CD14-positive monocyte (primary cell): Measurements from ENCODE around the gene AQP7. TPM values are rescaled to one million over a fixed set of nuclear protein-coding genes. Genes with fewer than 3 reads are reported as not detected.
A peak's percentile ranks its signal among the peaks of the same experiment; 100 is the strongest.

Experiments
- DNase-seq, 3 donors: peaks; one replicate each; pipeline ENCODE4 v3.0.0-alpha.2; 2011 to 2022
- H2AFZ ChIP-seq: 2 replicates; pipeline ENCODE4 v1.6.0; 2012; ENCODE audit warnings: mild to moderate bottlenecking, low read depth, low read length, inconsistent platforms; ENCODE audit not compliant: insufficient read depth, poor library complexity, severe bottlenecking
- H3K27ac ChIP-seq, 2 donors: 1 replicate in 1 of 2; 2 replicates in 1 of 2; pipeline ENCODE4 v1.5.1; 2012 to 2013; ENCODE audit warnings: low read length in 2 of 2, control low read depth in 1 of 2, inconsistent platforms in 1 of 2, low read depth in 1 of 2, mild to moderate bottlenecking in 1 of 2
- H3K27me3 ChIP-seq, 2 donors: one replicate each; pipeline versions ENCODE4 v1.6.0 to v1.6.1; 2011 to 2013; ENCODE audit warnings: low read length in 2 of 2; ENCODE audit not compliant: control insufficient read depth in 2 of 2, insufficient read depth in 2 of 2
- H3K36me3 ChIP-seq, 2 donors: replicated peaks in 1 of 2; 1 replicate in 1 of 2; 2 replicates in 1 of 2; pipeline versions ENCODE4 v1.5.1 to v1.6.1; 2012 to 2013; ENCODE audit warnings: low read length in 2 of 2, control low read depth in 1 of 2, inconsistent platforms in 1 of 2, mild to moderate bottlenecking in 1 of 2; ENCODE audit not compliant: insufficient read depth in 2 of 2, control insufficient read depth in 1 of 2
- H3K4me1 ChIP-seq, 2 donors: 1 replicate in 1 of 2; 2 replicates in 1 of 2; pipeline versions ENCODE4 v1.5.1 to v1.6.1; 2012 to 2013; ENCODE audit warnings: low read length in 2 of 2, control low read depth in 1 of 2, inconsistent platforms in 1 of 2, mild to moderate bottlenecking in 1 of 2, moderate library complexity in 1 of 2; ENCODE audit not compliant: insufficient read depth in 2 of 2, control insufficient read depth in 1 of 2
- H3K4me2 ChIP-seq: replicated peaks from 2 replicates; pipeline ENCODE3; 2012; ENCODE audit warnings: low read length, moderate library complexity, mild to moderate bottlenecking; ENCODE audit not compliant: poor library complexity, severe bottlenecking; ENCODE audit errors: extremely low read depth
- H3K4me3 ChIP-seq, 3 experiments: fragments of 200-600 bp in 1 of 3; sonication (generic) in 1 of 3; replicated peaks in 1 of 3; 1 replicate in 2 of 3; 2 replicates in 1 of 3; pipeline ENCODE4 v1.5.1; 2011 to 2013; ENCODE audit warnings: low read length in 3 of 3, mild to moderate bottlenecking in 3 of 3, control low read depth in 2 of 3, low read depth in 2 of 3, inconsistent platforms in 1 of 3, moderate library complexity in 1 of 3
- H3K79me2 ChIP-seq: 2 replicates; pipeline ENCODE4 v1.6.0; 2012; ENCODE audit warnings: mild to moderate bottlenecking, control low read depth, inconsistent platforms, low read length, moderate library complexity; ENCODE audit not compliant: insufficient read depth
- H3K9ac ChIP-seq: 2 replicates; pipeline ENCODE4 v1.6.0; 2017; ENCODE audit warnings: low read length, mild to moderate bottlenecking; ENCODE audit not compliant: insufficient read depth, poor library complexity, severe bottlenecking
- H3K9me3 ChIP-seq, 2 donors: replicated peaks in 1 of 2; 1 replicate in 1 of 2; 2 replicates in 1 of 2; pipeline versions ENCODE4 v1.5.1 to v1.6.1; 2012 to 2013; ENCODE audit warnings: low read length in 2 of 2, control low read depth in 1 of 2; ENCODE audit not compliant: control insufficient read depth in 1 of 2, insufficient read depth in 1 of 2
- H4K20me1 ChIP-seq: 2 replicates; pipeline ENCODE4 v1.6.0; 2012; ENCODE audit warnings: mild to moderate bottlenecking, low read length, control low read depth, moderate library complexity; ENCODE audit not compliant: insufficient read depth
- H3K27ac Mint-ChIP-seq, 7 donors: one replicate each; pipeline ENCODE4 v1.8.0; 2020; ENCODE audit warnings: mild to moderate bottlenecking in 7 of 7, mixed read lengths in 7 of 7, moderate library complexity in 6 of 7, inconsistent platforms in 2 of 7
- H3K27me3 Mint-ChIP-seq, 3 donors: one replicate each; pipeline ENCODE4 v1.8.0; 2021 to 2022; ENCODE audit warnings: low read depth in 3 of 3, mild to moderate bottlenecking in 3 of 3, mixed read lengths in 3 of 3, moderate library complexity in 3 of 3, inconsistent platforms in 1 of 3
- H3K36me3 Mint-ChIP-seq, 2 donors: one replicate each; pipeline ENCODE4 v1.8.0; 2020; ENCODE audit warnings: mixed read lengths in 2 of 2, inconsistent platforms in 1 of 2, mild to moderate bottlenecking in 1 of 2
- H3K4me1 Mint-ChIP-seq: one replicate; pipeline ENCODE4 v1.8.0; 2020; ENCODE audit warnings: mild to moderate bottlenecking, mixed read lengths
- H3K4me3 Mint-ChIP-seq, 2 donors: one replicate each; pipeline ENCODE4 v1.8.0; 2020; ENCODE audit warnings: mild to moderate bottlenecking in 2 of 2, mixed read lengths in 2 of 2, moderate library complexity in 1 of 2
- H3K9me3 Mint-ChIP-seq, 7 donors: one replicate each; pipeline ENCODE4 v1.8.0; 2020 to 2022; ENCODE audit warnings: mixed read lengths in 7 of 7, mild to moderate bottlenecking in 6 of 7, moderate library complexity in 6 of 7, inconsistent platforms in 2 of 7
- whole genome bisulfite sequencing: methylation state at CpG from one replicate; pipeline ENCODE4 v1.1.5; 2013; ENCODE audit warnings: missing lambda C conversion rate; ENCODE audit not compliant: insufficient coverage; 5-methylcytosine and 5-hydroxymethylcytosine counted together
- intact Hi-C, 2 donors: fragments of 100-400 bp; cut with micrococcal nuclease; formaldehyde crosslinking; loops; one replicate each; pipeline versions ENCODE4 v1.15.0 to v1.15.1; 2023
- polyA plus RNA-seq, 3 donors: library from polyadenylated mRNA; depleted of rRNA in 1 of 3; unstranded in 2 of 3; stranded (reverse) in 1 of 3; fragments of 300-500 nt in 2 of 3; fragments of >200 nt in 1 of 3; fragmentation: Illumina TruSeq in 2 of 3; gene quantifications; 1 replicate in 2 of 3; 2 replicates in 1 of 3; pipeline ENCODE4 v1.2.3, GENCODE V29; 2012 to 2021
- TF ChIP-seq, protein P1 (sequence below): fragments of 200-600 bp; IDR thresholded peaks from one replicate; pipeline ENCODE4 v1.8.0; 2022; ENCODE audit warnings: antibody characterized with exemption, mild to moderate bottlenecking

AQP7 gene
- polyA plus RNA-seq, 3 donors = not detected

DNA sequence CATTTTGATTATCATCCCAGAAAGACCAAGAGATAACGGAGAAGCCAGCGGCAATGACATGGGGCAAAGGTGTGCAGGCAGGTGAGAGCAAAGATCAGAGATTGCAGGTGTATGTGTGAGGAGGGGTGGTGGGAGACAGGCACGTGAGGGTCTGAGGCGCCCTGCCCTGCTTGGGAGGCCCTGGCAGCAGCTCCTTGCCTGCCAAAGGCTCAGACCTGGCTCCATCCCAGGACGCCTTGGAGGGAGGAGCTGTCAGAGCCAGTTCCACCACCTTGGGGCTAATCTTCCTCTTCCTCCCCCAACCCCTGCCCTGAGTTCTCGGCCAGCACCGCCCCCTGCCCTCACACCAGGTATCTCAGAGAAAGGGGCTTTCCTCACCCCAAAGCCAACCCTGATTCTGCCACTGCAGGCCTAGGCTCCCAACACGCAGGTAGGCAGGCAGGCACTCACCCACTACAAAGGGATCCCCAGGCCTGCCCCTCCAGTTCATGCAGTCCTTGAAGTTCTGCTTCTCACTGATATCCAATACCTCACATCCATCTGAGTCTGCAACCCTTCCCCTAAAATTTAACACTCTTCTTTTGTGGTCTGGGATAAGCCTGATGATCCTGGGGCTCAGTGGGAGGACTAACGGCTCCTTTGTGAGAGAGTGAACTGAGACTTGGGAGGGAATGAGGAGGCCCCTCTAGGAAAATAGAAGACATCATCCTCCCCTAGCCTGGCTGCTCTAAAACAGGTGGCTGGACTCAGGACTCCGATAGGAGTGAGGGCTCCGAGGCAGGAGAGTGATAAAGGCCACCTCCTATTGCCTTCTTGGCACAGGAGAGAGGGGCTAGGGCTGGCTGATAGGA, 43.2 kb upstream of the AQP7 start:
- TF ChIP-seq, protein P1, sequence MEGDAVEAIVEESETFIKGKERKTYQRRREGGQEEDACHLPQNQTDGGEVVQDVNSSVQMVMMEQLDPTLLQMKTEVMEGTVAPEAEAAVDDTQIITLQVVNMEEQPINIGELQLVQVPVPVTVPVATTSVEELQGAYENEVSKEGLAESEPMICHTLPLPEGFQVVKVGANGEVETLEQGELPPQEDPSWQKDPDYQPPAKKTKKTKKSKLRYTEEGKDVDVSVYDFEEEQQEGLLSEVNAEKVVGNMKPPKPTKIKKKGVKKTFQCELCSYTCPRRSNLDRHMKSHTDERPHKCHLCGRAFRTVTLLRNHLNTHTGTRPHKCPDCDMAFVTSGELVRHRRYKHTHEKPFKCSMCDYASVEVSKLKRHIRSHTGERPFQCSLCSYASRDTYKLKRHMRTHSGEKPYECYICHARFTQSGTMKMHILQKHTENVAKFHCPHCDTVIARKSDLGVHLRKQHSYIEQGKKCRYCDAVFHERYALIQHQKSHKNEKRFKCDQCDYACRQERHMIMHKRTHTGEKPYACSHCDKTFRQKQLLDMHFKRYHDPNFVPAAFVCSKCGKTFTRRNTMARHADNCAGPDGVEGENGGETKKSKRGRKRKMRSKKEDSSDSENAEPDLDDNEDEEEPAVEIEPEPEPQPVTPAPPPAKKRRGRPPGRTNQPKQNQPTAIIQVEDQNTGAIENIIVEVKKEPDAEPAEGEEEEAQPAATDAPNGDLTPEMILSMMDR = no peak
- Histone ChIP-seq H3K36me3 (no peaks in the 10 kb centered on the region), H3K9ac (no peak overlapping the region), H3K4me1 (peaks cover 11 to 16% of the 10 kb centered on the region in 2 donors), H3K79me2 (no peaks in the 10 kb centered on the region), H3K4me3 (no peak overlapping the region), H3K9me3 (no peaks in the 10 kb centered on the region), H3K27me3 (peaks cover 3 to 13% of the 10 kb centered on the region in 2 donors), H4K20me1 (no peaks in the 10 kb centered on the region), H2AFZ (no peak overlapping the region), H3K4me2 (no peak overlapping the region), H3K27ac (no peak overlapping the region)
- Mint-ChIP-seq H3K4me1 (peaks cover 16% of the 10 kb centered on the region), H3K4me3 (no peak overlapping the region), H3K27me3 (peaks cover 20 to 31% (median 20%) of the 10 kb centered on the region in 3 donors), H3K36me3 (no peaks in the 10 kb centered on the region), H3K9me3 (peaks cover 0 to 5% (median 0%) of the 10 kb centered on the region in 7 donors), H3K27ac (peak overlapping the region in 1 of 7 donors; percentile 65)
- no peak for DNase-seq
- intact Hi-C loops = no loop called here
- 92% methylated on average over 6 of the region's 11 CpGs for WGBS

DNA sequence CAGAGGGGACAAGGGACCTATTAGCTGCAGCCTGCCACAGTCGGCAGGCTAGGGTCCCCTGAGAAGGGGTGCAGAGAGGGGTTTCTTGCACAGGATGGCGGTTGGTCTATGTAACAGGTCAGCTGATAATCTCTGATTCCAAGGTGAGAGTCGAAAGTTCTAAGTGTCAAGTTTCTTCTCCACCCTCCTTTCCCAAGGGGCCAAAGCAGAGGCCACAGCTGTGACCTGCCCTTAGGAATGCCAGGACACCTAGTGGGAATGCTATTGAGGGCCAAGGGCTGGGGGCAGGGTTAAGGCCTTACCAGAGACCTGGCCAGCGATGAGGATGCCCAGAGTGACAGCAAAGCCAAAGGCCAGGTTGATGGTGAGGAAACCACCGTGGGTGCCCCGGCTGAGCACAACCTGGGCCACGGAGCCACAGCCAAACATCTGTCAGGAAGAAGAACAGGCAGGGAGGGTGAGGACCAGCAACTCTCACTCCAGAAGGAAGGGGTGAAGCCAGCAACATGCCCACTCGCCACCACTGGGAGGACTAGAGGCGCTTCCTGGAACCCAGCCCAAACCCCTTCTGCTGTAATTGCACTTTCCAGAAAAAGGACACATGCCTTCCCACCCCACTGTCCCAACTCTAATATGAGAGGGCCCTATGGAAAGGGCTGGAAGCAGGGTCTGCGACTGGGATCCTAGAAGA, 41.2 kb upstream of the AQP7 start:
- intact Hi-C loops = no loop called here
- Mint-ChIP-seq H3K4me3 (no peak overlapping the region), H3K9me3 (peaks cover 0 to 5% (median 0%) of the 10 kb centered on the region in 7 donors), H3K36me3 (no peaks in the 10 kb centered on the region), H3K27me3 (peaks cover 17 to 29% (median 18%) of the 10 kb centered on the region in 3 donors), H3K4me1 (peaks cover 16% of the 10 kb centered on the region), H3K27ac (no peak overlapping the region)
- peaks cover 3 to 13% of the 10 kb centered on the region in 2 donors for H3K27me3 ChIP-seq
- H3K4me1 ChIP-seq = peaks cover 11 to 16% of the 10 kb centered on the region in 2 donors
- H3K4me2 ChIP-seq = no peak overlapping the region
- H3K27ac ChIP-seq = no peak overlapping the region
- H4K20me1 ChIP-seq = no peaks in the 10 kb centered on the region
- H3K79me2 ChIP-seq = no peaks in the 10 kb centered on the region
- H3K4me3 ChIP-seq = no peak overlapping the region
- H2AFZ ChIP-seq = no peak overlapping the region
- WGBS = 58% methylated on average over 5 of the region's 10 CpGs
- TF ChIP-seq, protein P1 = no peak
- H3K9ac ChIP-seq = no peak overlapping the region
- no peaks in the 10 kb centered on the region for H3K36me3 ChIP-seq
- no peaks in the 10 kb centered on the region for H3K9me3 ChIP-seq
- no peak for DNase-seq
